Thyroid gland (tissue), 4 donors: ENCODE measurements around the gene OR12D3.

Source experiments
- CTCF ChIP-seq, 6 experiments: fragments of 200-600 bp in 3 of 6; fragments of 450-650 bp in 3 of 6; sonication (generic) in 3 of 6; IDR thresholded peaks; one replicate each; pipeline ENCODE4 v1.5.1; 2016 to 2019; ENCODE audit warnings: antibody characterized with exemption in 6 of 6, mild to moderate bottlenecking in 2 of 6, inconsistent platforms in 1 of 6, moderate library complexity in 1 of 6
- POLR2A ChIP-seq, 2 donors: fragments of 450-650 bp; IDR thresholded peaks; one replicate each; pipeline ENCODE4 v1.6.1; 2017; ENCODE audit warnings: antibody characterized with exemption in 2 of 2, mild to moderate bottlenecking in 2 of 2, moderate library complexity in 1 of 2

DNA sequence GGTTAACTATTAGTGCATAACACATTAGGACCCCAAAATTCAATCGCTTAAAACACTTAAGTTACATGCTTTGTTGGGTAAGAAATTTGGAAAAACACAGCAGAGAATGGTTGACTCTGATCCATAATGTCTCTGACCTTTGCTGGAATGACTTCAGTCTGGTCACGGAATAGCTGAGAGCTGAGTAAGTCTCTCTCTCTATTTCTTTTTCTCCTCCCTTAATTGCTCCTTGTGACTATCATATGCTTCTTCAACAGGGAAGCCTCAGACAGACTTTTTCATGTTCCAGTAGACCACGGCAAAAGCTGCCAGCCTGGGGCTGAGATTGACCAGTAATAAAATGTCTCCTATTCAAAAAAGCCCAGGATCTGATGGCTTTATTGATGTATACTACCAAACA is 44.4 kb upstream of the OR12D3 start:
- TF ChIP-seq CTCF (IDR thresholded peaks at IDR 0.05) = no peak
- TF ChIP-seq POLR2A (IDR thresholded peaks at IDR 0.05) = no peak
